Aorta (tissue), 5 donors: ENCODE measurements around the gene CBARP. TPM values are rescaled to one million over a fixed set of nuclear protein-coding genes. Genes with fewer than 3 reads are reported as not detected.

Experiments
- ATAC-seq: fragments of 200-7000 bp; cut with Tn5 transposase; one replicate; pipeline ENCODE4 v1.9.1; 2022; ENCODE audit warnings: moderate library complexity; ENCODE audit not compliant: low FRiP score
- DNase-seq, 2 donors: peaks; one replicate each; pipeline ENCODE4 v3.0.0-alpha.2; 2020
- H3K27ac ChIP-seq, 2 donors: one replicate each; pipeline ENCODE4 v1.5.1; 2013; ENCODE audit warnings: low read length in 2 of 2, mild to moderate bottlenecking in 2 of 2, moderate library complexity in 2 of 2, control low read depth in 1 of 2, inconsistent platforms in 1 of 2, low read depth in 1 of 2
- H3K27me3 ChIP-seq, 2 donors: one replicate each; pipeline ENCODE4 v1.6.1; 2013; ENCODE audit warnings: control low read depth in 1 of 2, low read length in 1 of 2, mild to moderate bottlenecking in 1 of 2, moderate library complexity in 1 of 2; ENCODE audit not compliant: insufficient read depth in 2 of 2, control insufficient read depth in 1 of 2
- H3K36me3 ChIP-seq, 2 donors: one replicate each; pipeline ENCODE4 v1.6.1; 2013; ENCODE audit warnings: control low read depth in 1 of 2, low read length in 1 of 2, mild to moderate bottlenecking in 1 of 2; ENCODE audit not compliant: insufficient read depth in 2 of 2, control insufficient read depth in 1 of 2
- H3K4me1 ChIP-seq, 2 donors: one replicate each; pipeline ENCODE4 v1.6.1; 2013; ENCODE audit warnings: low read length in 2 of 2, control low read depth in 1 of 2, mild to moderate bottlenecking in 1 of 2, moderate library complexity in 1 of 2; ENCODE audit not compliant: insufficient read depth in 2 of 2, control insufficient read depth in 1 of 2
- H3K4me3 ChIP-seq, 2 donors: one replicate each; pipeline ENCODE4 v1.5.1; 2013; ENCODE audit warnings: low read length in 2 of 2, control low read depth in 1 of 2, mild to moderate bottlenecking in 1 of 2
- H3K9me3 ChIP-seq: one replicate; pipeline ENCODE4 v1.6.1; 2013; ENCODE audit warnings: mild to moderate bottlenecking, low read length; ENCODE audit not compliant: control insufficient read depth
- WGBS, 2 donors: extraction: QIAGEN DNeasy Blood & Tissue Kit; methylation state at CpG; one replicate each; pipeline ENCODE4 v1.1.7; 2013; 5-methylcytosine and 5-hydroxymethylcytosine counted together
- intact Hi-C, 2 donors: fragments of 100-400 bp; cut with DNase I; formaldehyde crosslinking; loops; one replicate each; pipeline versions ENCODE4 v1.14.2 to v1.15.0; 2022
- polyA plus RNA-seq, 2 donors: library from polyadenylated mRNA; stranded (reverse); fragments of 200-250 nt; gene quantifications; one replicate each; pipeline ENCODE4 v1.2.3, GENCODE V29; 2013
- total RNA-seq, 2 donors: library from RNA; stranded (reverse); fragmentation: NEBNext Ultra II Directional; extraction: Animal tissue kit (Norgen Biotek cat#: 25700); gene quantifications; one replicate each; pipeline ENCODE4 v1.2.1, GENCODE V29; 2021
- donor health status: healthy with polysubstance abuse.
- donor health status: Bipolar disorder and iron deficiency.
- donor health status: DM: no; HTN: no; CAD: no.
- donor health status: DM: no; HTN: no; CAD: no.
- donor health status: DM: yes; HTN: yes; CAD: no.

CBARP gene
- total and polyA plus RNA-seq, 4 donors, result 0.88 to 3.7 (median 2.0) TPM

DNA sequence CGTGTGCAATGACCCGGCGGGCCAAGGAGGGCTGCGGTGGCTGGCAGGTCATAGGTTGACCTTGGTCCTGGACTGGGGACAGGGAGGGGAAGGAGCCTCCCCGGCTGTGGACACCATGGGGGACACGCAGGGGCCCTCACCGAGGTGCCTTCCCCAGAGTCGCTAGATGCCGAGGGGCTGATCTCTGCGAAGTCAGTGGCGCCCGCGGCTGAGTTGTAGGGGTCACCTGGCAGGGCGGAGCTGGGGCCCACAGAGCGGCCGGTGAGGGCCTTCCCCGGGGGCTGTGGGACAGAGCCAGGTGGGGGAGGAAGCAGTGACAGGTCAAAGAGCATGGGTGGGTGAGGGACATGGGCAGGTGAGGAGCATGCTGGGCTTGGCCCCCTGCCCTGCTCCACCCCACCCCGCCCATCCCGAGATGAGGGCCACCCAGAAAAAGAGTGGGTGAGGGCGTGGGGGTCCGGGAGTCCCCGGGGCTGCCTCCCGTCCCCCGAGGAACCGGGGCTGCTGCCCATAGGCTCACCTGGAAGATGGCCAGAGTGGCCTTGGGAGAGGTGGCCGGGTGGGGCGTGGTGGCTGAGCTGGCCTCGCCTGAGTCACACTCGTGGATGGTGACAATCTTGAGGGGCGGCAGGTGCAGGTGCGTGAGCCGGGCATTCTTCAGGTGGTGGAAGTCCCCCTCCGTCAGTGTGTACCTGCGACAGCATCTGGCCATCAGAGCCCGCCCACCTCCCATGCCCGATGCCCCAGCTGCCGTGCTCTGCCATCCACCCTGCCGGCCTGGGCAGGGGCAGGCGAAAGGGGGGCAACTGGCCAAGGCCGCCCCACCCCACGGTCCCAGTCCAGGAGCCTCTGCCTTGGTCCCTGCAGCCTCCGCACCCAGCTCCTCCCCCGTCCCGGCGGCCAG is 3.5 kb downstream of the CBARP start:
- Histone ChIP-seq H3K4me3 (no peak overlapping the region), H3K36me3 (no peaks in the 10 kb centered on the region), H3K27ac (no peak overlapping the region), H3K9me3 (no peaks in the 10 kb centered on the region), H3K4me1 (no peaks in the 10 kb centered on the region), H3K27me3 (no peaks in the 10 kb centered on the region)
- no peak for DNase-seq
- 92 to 94% methylated on average over 41 to 45 of the region's 45 CpGs for WGBS, 2 donors
- ATAC-seq, result no peak
- intact Hi-C loops, result no loop called here

DNA sequence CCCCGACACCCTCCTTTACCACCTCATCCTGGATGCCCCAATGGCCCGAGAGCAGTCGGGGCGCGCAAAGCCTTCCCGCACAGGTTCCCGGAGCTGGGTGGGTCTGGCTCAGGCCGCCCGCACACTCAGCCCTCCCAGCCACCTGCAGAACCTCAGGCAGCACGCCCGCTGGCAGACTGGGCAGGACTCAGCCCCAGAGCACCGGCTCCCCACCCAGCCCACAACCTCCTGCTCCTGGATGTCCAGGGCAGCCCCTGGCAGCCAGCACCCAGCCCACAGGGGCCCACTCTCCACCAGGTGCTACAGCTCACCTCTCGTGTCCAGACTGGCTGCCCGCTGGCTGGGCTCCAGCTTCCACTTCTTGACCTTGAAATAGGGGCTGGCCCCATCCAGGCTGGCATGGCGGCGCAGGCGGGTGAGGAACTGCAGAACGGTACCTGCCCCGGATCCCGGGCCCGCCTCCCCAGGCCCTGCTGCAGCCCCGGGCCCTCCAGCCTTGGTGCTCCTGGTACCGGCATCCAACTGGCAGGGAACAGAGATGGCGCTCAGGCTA is 4.6 kb downstream of the CBARP start:
- no peak overlapping the region for H3K27ac ChIP-seq
- H3K27me3 ChIP-seq, result no peaks in the 10 kb centered on the region
- 91 to 94% methylated on average over 16 to 24 of the region's 24 CpGs for WGBS, 2 donors
- no peaks in the 10 kb centered on the region for H3K4me1 ChIP-seq
- H3K4me3 ChIP-seq, result no peak overlapping the region
- no peak for DNase-seq
- no peaks in the 10 kb centered on the region for H3K36me3 ChIP-seq
- intact Hi-C loops, result no loop called here
- H3K9me3 ChIP-seq, result no peaks in the 10 kb centered on the region
- peak; percentile 5 for ATAC-seq

DNA sequence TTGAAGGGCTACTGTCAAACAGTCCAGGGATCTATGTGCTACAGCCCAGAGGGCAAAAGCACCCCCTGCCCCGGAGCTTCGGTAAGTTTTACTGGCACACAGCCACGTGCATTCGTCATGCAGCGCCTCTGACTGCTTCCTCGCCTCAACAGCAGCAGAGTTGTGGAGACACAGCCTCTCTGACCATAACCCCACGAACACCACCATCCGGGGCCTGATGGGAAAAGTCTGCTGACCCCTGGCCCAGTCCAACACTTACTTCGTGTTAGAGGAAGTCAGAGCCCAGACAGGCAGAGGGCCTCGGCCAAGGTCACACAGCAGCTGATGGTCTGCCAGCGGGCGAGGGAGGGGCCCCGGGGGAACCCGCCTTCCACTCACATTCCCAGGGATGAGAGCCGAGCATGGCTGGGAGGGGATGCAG is 5.1 kb downstream of the CBARP start:
- no peaks in the 10 kb centered on the region for H3K36me3 ChIP-seq
- DNase-seq (peak in 1 of 2 donors; percentile 87), ATAC-seq (peak; percentile 6)
- WGBS, 2 donors, result 31 to 37% methylated on average over 14 to 15 of the region's 15 CpGs
- intact Hi-C loops, result no loop called here
- no peaks in the 10 kb centered on the region for H3K27me3 ChIP-seq
- no peaks in the 10 kb centered on the region for H3K4me1 ChIP-seq
- no peaks in the 10 kb centered on the region for H3K9me3 ChIP-seq
- H3K27ac ChIP-seq, result no peak overlapping the region
- H3K4me3 ChIP-seq, result no peak overlapping the region

DNA sequence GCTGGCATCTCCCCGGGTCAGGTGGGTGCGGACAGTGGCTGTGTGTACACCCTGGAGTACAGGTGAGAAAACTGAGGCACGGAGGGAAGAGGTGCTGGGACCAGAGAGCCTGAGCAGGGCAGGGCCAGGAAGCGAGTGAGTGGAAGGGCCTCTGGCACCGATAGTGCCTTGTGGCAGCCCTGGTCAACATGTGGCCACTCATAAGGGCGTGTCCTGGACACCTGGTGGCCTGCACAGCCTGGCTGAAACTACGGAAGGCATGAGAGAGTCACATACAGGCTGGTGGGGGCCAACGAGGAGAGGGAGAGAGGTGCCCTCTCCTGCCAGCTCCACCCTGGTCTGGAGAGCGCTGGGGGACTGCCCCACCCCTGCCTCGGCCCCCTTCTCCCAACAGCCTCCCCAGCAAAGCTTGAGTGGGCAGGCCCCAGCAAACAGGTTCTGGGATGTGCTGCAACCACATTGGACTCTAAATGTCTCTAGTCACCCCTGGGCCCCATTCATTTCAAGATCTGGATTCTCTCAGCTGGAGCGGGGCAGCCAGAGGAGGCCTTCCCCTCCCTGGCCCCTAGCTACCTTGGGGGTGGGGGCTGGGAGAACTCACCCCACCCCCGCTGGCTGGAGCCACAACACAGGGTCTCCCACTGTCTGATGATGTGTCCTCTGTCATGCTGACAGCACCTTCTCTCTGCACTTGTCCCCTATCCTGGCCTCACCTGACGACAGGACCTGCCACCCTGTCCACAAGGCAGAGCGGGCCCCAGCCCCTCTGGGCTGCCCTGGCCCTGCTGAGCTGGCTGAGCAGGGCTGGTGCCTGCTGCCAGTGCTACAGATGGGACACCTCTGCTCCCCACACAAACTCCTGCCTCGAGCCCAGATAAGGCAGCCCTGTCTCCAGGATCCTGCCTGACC is 5.8 kb downstream of the CBARP start:
- WGBS, 2 donors, result 78% methylated on average over 15 of the region's 15 CpGs
- H3K27ac ChIP-seq, result no peak overlapping the region

DNA sequence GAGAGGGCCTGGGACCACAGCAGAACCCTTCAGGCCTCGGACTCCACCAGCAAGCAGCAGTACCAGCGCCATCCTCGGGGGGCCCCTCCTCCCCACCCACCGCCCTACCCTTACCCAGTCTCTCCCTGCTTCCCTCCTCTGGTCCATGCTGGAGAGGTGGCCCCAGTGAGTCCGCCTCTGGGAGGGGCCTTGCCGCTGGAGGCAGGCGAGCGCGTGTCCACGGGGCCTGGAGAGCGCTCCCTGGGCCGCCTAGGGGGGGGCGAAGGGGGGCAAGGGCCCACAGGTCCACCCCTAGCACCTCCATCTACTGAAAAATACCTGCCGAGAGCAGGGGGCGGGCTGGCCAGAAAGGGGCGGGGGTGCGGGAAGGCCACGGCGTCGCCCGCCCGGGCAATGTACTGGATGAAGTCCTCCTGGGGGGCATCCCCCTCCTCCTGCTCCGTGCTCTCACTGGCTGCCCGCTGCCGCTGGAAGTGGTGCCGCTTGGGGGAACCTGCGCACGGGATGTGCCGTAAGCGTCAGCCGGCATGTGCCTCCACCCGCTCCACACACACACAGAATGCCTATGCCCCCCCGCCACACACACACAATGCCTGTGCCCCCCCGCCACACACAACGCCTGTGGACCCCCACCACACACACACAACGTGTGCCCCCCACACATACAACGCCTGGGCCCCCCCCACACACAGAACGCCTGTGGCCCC is 6.9 kb downstream of the CBARP start:
- Histone ChIP-seq H3K4me1 (no peaks in the 10 kb centered on the region), H3K27ac (no peak overlapping the region), H3K9me3 (no peaks in the 10 kb centered on the region), H3K36me3 (no peaks in the 10 kb centered on the region), H3K27me3 (no peaks in the 10 kb centered on the region), H3K4me3 (no peak overlapping the region)
- DNase-seq (no peak), ATAC-seq (no peak)
- 76 to 83% methylated on average over 24 to 38 of the region's 38 CpGs for WGBS, 2 donors
- intact Hi-C loops, result no loop called here

More for the DNA sequence above, 5.8 kb downstream of the CBARP start:
- intact Hi-C loops, result no loop called here
- Histone ChIP-seq H3K4me3 (no peak overlapping the region), H3K27me3 (no peaks in the 10 kb centered on the region), H3K4me1 (no peaks in the 10 kb centered on the region), H3K9me3 (no peaks in the 10 kb centered on the region), H3K36me3 (no peaks in the 10 kb centered on the region)
- DNase-seq (no peak), ATAC-seq (no peak)

DNA sequence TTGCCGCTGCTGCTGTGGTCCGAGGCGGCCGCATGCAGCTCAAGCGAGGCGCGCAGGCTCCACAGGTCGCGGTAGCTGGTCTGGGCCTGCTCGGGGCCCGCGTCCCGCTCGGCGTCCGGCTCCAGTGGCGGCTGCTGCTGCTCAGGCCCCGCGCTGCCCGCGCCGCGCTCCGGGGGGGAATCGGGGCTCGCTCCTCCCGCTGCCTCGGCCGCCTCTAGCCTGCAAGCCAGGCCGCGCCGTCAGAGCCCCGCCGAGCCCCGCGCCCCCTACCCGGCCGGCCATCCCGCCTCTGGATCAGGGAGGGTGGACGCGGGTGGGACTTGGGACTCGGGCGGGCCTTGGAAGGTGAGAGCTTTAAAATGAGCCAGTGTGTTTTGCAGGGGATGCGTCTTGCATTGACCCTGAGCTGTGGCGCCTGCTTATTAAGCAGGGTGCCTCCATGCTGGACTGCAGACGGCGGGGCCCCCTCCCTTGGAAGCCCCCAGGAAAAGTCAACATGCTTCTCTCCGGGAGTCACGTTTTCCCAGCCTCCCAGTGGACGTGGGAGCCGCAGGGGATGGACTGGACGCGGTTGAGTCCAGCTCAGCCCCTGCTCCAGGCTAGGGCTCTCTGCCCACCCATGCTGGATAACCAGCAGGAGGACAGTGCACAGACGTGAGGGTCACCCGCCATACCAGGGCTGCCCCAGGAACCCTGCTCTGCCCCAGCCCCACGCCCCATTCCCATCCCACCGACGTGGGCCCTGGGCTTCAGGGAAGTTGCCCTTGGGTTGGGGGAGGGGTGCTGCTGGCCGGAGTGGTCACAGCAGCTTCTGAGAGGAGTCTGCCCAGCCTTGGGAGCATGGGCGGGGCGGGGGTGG is 7.7 kb downstream of the CBARP start:
- intact Hi-C loops, result no loop called here
- Histone ChIP-seq H3K27ac (no peak overlapping the region), H3K4me3 (no peak overlapping the region), H3K36me3 (no peaks in the 10 kb centered on the region), H3K27me3 (no peaks in the 10 kb centered on the region), H3K4me1 (no peaks in the 10 kb centered on the region), H3K9me3 (no peaks in the 10 kb centered on the region)
- WGBS, 2 donors, result 89% methylated on average over 48 to 61 of the region's 61 CpGs
- ATAC-seq (no peak), DNase-seq (no peak)

DNA sequence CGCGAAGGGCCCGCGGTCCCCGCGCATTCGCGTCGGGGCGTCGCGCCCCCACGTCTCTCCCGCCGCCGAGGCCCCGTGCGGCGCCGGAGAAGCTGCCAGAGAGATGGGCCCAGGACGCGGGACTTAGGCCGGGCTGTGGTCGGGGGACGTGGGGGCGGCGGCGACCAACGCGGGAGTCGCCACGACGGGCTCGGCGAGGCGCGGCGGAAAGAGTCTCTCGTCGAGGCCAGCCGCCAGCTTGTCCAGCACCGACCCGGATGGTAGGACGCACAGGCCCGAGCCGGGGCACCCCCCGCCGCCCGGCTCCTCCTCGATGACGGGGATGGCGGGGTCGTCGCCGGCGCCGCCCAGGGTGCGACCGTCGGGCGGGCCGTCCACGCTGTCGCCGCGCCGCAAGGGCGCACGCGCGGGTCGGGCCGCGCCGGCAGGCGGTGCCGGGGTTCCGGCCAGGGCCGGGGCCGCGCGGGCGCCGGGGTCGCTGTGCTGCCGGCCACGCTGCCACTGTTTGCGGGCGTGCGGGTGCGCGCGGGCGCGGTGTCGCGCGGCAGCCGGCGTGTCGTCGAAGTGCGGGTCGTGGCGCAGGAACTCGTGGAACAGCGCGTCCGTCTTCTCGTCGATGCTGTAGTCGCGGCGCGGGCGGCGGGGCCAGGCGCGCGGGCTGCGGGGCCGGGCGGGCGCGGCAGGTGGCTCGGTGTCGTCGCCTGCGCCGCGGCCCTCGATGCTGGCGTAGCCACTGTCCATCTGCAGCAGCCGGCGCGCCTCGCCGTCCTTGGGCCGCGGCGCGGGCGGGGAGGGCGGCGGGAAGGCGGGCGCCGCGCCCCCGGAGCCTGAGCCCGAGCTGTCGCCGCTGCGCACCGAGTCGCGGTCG is 8.5 kb downstream of the CBARP start:
- no peaks in the 10 kb centered on the region for H3K4me1 ChIP-seq
- no peaks in the 10 kb centered on the region for H3K27me3 ChIP-seq
- no peak for ATAC-seq
- H3K27ac ChIP-seq, result no peak overlapping the region
- DNase-seq, result no peak
- H3K36me3 ChIP-seq, result no peaks in the 10 kb centered on the region
- WGBS, 2 donors, result 96 to 97% methylated on average over 141 to 158 of the region's 158 CpGs
- intact Hi-C loops, result no loop called here
- H3K4me3 ChIP-seq, result no peak overlapping the region
- H3K9me3 ChIP-seq, result no peaks in the 10 kb centered on the region
